ENCODE data around the gene RHBDF2. TPM values are rescaled to one million over a fixed set of nuclear protein-coding genes. Genes with fewer than 3 reads are reported as not detected.

RHBDF2 gene
- 10 to 100 TPM in 2 of 4 donors, 1 to 10 TPM in 2; 3.8 to 26.1 (median 8.4) TPM for total RNA-seq

- Histone ChIP-seq H3K27me3 (no peaks in the 10 kb centered on the region), H3K9me3 (no peaks in the 10 kb centered on the region), H3K4me1 (peaks cover 0 to 4% of the 10 kb centered on the region in 2 donors), H3K36me3 (no peaks in the 10 kb centered on the region), H3K4me3 (peak within 1 kb of the TSS; percentile 10 to 52), H3K27ac (peak within 1 kb of the TSS; percentile 53 to 66)
- intact Hi-C loops (cut with DNase I; ENCODE audit: low total_unique reads), result no loop called here
- peak; percentile 78 to 89 for DNase-seq
- TF ChIP-seq POLR2A (IDR thresholded peaks at IDR 0.05), result peak; percentile 61 to 71
- no peak for TF ChIP-seq CTCF (IDR thresholded peaks at IDR 0.05)
Measured at GRCh38 chr17:76501018-76501826, at the start of gene RHBDF2. Gene RHBDF2 (minus strand): TSS chr17:76501423. CDS start chr17:76481524, 19,899 bp downstream.

GRCh38 chr17:76549539-76549938 is 48.3 kb upstream of the RHBDF2 start:
- Histone ChIP-seq H3K4me3 (no peak overlapping the region), H3K9me3 (no peaks in the 10 kb centered on the region), H3K27me3 (no peaks in the 10 kb centered on the region), H3K4me1 (peaks cover 0 to 3% of the 10 kb centered on the region in 2 donors), H3K36me3 (no peaks in the 10 kb centered on the region), H3K27ac (no peak overlapping the region)
- intact Hi-C loops (cut with DNase I; ENCODE audit: low total_unique reads), result no loop called here
- no peak for TF ChIP-seq CTCF (IDR thresholded peaks at IDR 0.05)
- no peak for TF ChIP-seq POLR2A (IDR thresholded peaks at IDR 0.05)
- no peak for DNase-seq

GRCh38 chr17:76549215-76549518 is 47.9 kb upstream of the RHBDF2 start:
- Histone ChIP-seq H3K36me3 (no peaks in the 10 kb centered on the region), H3K27ac (no peak overlapping the region), H3K4me1 (peaks cover 0 to 3% of the 10 kb centered on the region in 2 donors), H3K27me3 (no peaks in the 10 kb centered on the region), H3K4me3 (no peak overlapping the region), H3K9me3 (no peaks in the 10 kb centered on the region)
- TF ChIP-seq CTCF (IDR thresholded peaks at IDR 0.05) (no peak), POLR2A (IDR thresholded peaks at IDR 0.05) (no peak)
- DNase-seq, result no peak
- intact Hi-C loops (cut with DNase I; ENCODE audit: low total_unique reads), result no loop called here

GRCh38 chr17:76548378-76549214 is 47.4 kb upstream of the RHBDF2 start:
- intact Hi-C loops (cut with DNase I; ENCODE audit: low total_unique reads), result no loop called here
- no peaks in the 10 kb centered on the region for H3K36me3 ChIP-seq
- H3K4me1 ChIP-seq, result peaks cover 0 to 3% of the 10 kb centered on the region in 2 donors
- no peak overlapping the region for H3K27ac ChIP-seq
- no peaks in the 10 kb centered on the region for H3K9me3 ChIP-seq
- TF ChIP-seq CTCF (IDR thresholded peaks at IDR 0.05) (no peak), POLR2A (IDR thresholded peaks at IDR 0.05) (no peak)
- no peak overlapping the region for H3K4me3 ChIP-seq
- no peaks in the 10 kb centered on the region for H3K27me3 ChIP-seq
- DNase-seq, result no peak

Data from uterus (tissue), 4 donors.